RWPE2 (cell line): ENCODE measurements around the gene BTBD3.

Experiments used
- ATAC-seq: fragments of 200-7000 bp; cut with Tn5 transposase; 3 replicates; pipeline ENCODE4 v1.9.1; 2021; ENCODE audit warnings: low read depth
- DNase-seq: peaks from one replicate; pipeline ENCODE4 v3.0.0-alpha.2; 2020; ENCODE audit warnings: low spot score
- H3K27ac ChIP-seq: fragments of 450-650 bp; 2 replicates; pipeline ENCODE4 v1.5.1; 2017; ENCODE audit warnings: mild to moderate bottlenecking; ENCODE audit not compliant: poor library complexity, severe bottlenecking
- H3K27me3 ChIP-seq: fragments of 250-450 bp; sonication (Bioruptor Pico); 2 replicates; pipeline ENCODE4 v1.5.1; 2021; ENCODE audit warnings: mild to moderate bottlenecking, moderate library complexity; ENCODE audit not compliant: insufficient read depth, poor library complexity, severe bottlenecking
- H3K36me3 ChIP-seq: fragments of 250-450 bp; sonication (Bioruptor Pico); 2 replicates; pipeline ENCODE4 v1.5.1; 2020; ENCODE audit warnings: low read depth, mild to moderate bottlenecking, moderate library complexity
- H3K4me1 ChIP-seq: fragments of 250-450 bp; sonication (Bioruptor Pico); 2 replicates; pipeline ENCODE4 v1.5.1; 2021; ENCODE audit warnings: mild to moderate bottlenecking, moderate library complexity; ENCODE audit not compliant: insufficient read depth, poor library complexity, severe bottlenecking
- H3K4me3 ChIP-seq: fragments of 250-450 bp; sonication (Bioruptor Pico); 2 replicates; pipeline ENCODE4 v1.5.1; 2021; ENCODE audit warnings: mild to moderate bottlenecking, moderate library complexity; ENCODE audit not compliant: severe bottlenecking
- H3K9me3 ChIP-seq: fragments of 250-450 bp; sonication (Bioruptor Pico); 2 replicates; pipeline ENCODE4 v1.5.1; 2021; ENCODE audit warnings: mild to moderate bottlenecking, moderate library complexity; ENCODE audit not compliant: severe bottlenecking
- TF ChIP-seq, protein P1 (sequence below): fragments of 450-650 bp; IDR thresholded peaks from one replicate; pipeline ENCODE4 v1.5.1; 2017; ENCODE audit warnings: mild to moderate bottlenecking, moderate library complexity; ENCODE audit not compliant: poor library complexity, severe bottlenecking

The BTBD3 gene

DNA sequence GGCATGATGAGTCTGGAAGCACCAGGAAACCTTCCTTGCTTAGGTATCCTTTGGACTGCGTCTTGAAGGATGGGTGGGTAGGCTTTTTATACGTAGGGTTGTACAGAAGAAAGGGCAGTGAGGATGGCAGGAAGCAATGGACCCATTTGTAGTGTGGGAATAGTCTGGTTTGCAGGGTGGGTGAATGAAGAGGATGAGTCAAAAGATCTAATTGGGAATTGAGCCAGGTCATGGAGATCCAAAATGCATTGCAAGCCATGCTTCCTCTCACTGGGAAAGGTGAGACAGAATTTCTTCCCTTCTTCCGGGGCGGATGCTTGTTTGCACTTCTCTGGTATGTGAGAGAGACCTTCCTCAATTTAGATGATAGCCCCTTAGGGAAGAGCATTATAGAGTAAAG is 10.1 kb upstream of the BTBD3 start:
- Histone ChIP-seq H3K36me3 (peaks cover 11% of the 10 kb centered on the region; the same call in 1 of the 2 replicates), H3K4me1 (peaks cover 38% of the 10 kb centered on the region), H3K27ac (peak overlapping the region; percentile 93), H3K9me3 (no peaks in the 10 kb centered on the region), H3K27me3 (no peaks in the 10 kb centered on the region), H3K4me3 (no peak overlapping the region)
- TF ChIP-seq, protein P1, sequence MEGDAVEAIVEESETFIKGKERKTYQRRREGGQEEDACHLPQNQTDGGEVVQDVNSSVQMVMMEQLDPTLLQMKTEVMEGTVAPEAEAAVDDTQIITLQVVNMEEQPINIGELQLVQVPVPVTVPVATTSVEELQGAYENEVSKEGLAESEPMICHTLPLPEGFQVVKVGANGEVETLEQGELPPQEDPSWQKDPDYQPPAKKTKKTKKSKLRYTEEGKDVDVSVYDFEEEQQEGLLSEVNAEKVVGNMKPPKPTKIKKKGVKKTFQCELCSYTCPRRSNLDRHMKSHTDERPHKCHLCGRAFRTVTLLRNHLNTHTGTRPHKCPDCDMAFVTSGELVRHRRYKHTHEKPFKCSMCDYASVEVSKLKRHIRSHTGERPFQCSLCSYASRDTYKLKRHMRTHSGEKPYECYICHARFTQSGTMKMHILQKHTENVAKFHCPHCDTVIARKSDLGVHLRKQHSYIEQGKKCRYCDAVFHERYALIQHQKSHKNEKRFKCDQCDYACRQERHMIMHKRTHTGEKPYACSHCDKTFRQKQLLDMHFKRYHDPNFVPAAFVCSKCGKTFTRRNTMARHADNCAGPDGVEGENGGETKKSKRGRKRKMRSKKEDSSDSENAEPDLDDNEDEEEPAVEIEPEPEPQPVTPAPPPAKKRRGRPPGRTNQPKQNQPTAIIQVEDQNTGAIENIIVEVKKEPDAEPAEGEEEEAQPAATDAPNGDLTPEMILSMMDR: no peak
- ATAC-seq (peak; percentile 79), DNase-seq (no peak)

GRCh38 chr20:11912013-11912658 is 5.6 kb upstream of the BTBD3 start:
- Histone ChIP-seq H3K27me3 (no peaks in the 10 kb centered on the region), H3K9me3 (no peaks in the 10 kb centered on the region), H3K4me1 (peaks cover 24% of the 10 kb centered on the region), H3K27ac (peak overlapping the region; percentile 18), H3K4me3 (no peak overlapping the region), H3K36me3 (no peaks in the 10 kb centered on the region)
- TF ChIP-seq, protein P1: peak; percentile 35
- DNase-seq: no peak
- ATAC-seq: no peak

DNA sequence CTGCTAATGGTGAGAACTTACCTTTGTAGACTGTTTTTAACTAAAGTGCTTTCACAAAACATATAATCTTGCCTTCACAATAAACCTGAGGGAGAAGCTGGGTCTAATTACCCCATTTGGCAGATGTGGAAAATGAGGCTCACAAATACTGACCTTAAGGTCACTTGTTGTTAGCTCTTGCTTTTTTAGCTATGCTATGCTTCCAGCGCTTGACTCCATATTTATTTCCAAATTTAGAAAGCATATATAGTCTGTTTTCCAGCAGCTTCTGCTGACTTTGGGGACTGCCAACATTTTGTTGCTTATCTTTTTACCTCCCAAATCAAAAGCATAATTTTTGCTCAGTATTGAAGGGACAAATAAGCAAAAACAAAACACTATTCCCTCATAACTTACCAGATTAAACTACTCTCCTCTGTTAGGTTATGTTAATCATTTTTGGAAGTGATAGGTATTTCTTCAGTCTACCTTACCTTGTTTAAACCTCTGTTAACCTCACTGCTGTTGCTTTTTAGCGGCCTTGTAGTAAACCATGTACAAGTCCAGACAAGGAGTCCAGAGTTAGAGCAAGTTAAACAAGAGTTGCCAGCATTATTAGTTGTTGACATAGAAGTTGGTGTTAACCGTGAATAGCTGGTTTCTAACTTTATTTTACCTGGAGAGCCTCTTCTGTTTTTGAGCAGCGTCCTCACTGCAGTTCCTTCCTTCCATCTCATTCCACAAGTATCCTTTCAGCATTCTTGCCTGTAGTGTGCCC is 4.9 kb upstream of the BTBD3 start:
- Histone ChIP-seq H3K36me3 (no peaks in the 10 kb centered on the region), H3K4me3 (no peak overlapping the region), H3K27ac (peak overlapping the region; percentile 18), H3K9me3 (no peaks in the 10 kb centered on the region), H3K27me3 (no peaks in the 10 kb centered on the region), H3K4me1 (peaks cover 21% of the 10 kb centered on the region)
- ATAC-seq (peak; percentile 58), DNase-seq (no peak)
- TF ChIP-seq, protein P1: no peak

DNA sequence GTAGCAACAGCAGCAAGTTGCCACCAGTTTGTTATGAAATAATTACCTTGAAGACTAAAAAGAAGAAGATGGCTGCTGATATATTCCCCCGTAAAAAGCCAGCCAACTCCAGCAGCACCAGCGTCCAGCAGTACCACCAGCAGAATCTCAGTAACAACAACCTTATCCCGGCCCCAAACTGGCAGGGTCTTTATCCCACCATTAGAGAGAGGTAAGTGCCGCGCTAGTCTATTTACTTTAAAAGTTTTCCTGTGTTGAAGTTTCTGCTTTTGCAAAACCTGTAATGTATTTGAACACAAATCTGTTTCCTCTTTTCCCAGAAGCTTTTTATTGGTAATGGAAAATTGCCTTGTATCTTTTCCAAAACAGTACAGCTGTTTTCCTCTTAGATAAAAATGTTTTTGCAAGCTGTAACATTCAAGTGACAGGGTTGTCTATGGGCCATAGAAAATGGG is 725 bp downstream of the BTBD3 start:
- no peak overlapping the region for H3K27ac ChIP-seq
- TF ChIP-seq, protein P1: no peak
- no peak overlapping the region for H3K4me3 ChIP-seq
- ATAC-seq: no peak
- H3K9me3 ChIP-seq: no peaks in the 10 kb centered on the region
- H3K27me3 ChIP-seq: no peaks in the 10 kb centered on the region
- H3K36me3 ChIP-seq: peaks cover 46% of the 10 kb centered on the region
- H3K4me1 ChIP-seq: peaks cover 8% of the 10 kb centered on the region
- DNase-seq: no peak

DNA sequence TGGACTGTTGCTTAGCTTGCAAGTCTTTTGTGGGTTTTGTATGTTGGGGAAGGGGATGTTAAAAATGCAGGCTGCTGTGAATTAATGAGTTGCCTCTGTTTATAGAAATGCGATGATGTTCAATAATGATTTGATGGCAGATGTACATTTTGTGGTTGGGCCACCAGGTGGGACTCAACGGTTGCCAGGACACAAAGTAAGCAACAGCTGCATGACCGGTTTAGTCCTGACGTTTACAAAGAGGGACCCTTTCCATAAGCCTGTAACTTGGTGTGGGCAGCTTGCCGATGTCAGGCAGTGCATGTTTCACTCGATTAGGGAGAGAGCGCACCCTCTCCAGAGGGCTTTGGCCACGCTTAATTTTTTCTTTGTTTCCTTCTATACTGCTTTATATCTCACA is 1.3 kb downstream of the BTBD3 start:
- H3K36me3 ChIP-seq: peaks cover 50% of the 10 kb centered on the region
- peaks cover 6% of the 10 kb centered on the region for H3K4me1 ChIP-seq
- no peaks in the 10 kb centered on the region for H3K27me3 ChIP-seq
- DNase-seq (no peak), ATAC-seq (no peak)
- TF ChIP-seq, protein P1: no peak
- H3K4me3 ChIP-seq: no peak overlapping the region
- no peaks in the 10 kb centered on the region for H3K9me3 ChIP-seq
- no peak overlapping the region for H3K27ac ChIP-seq
